H1 (cell line): Measurements from ENCODE around the gene RAD51B. TPM values are rescaled to one million over a fixed set of nuclear protein-coding genes. Genes with fewer than 3 reads are reported as not detected.

ENCODE experiments used
- CTCF ChIA-PET: fragments of 300-600 bp; sonication (Branson Sonifier 250); formaldehyde crosslinking; loops from one replicate; lab custom pipeline; 2021; ENCODE audit not compliant: partially characterized antibody; lab: Charles Lee
- POLR2A ChIA-PET: fragments of 300-600 bp; sonication (Branson Sonifier 250); formaldehyde crosslinking; loops from one replicate; lab custom pipeline; 2021; ENCODE audit warnings: inconsistent platforms; ENCODE audit not compliant: partially characterized antibody; lab: Charles Lee
- DNase-seq, 2 experiments: peaks; one replicate each; pipeline versions ENCODE4 v3.0.0 to v3.0.0-alpha.2; 2010 to 2022; ENCODE audit warnings: low spot score in 2 of 2, low read depth in 1 of 2, mixed read lengths in 1 of 2
- FAIRE-seq: peaks from 2 replicates; lab custom pipeline; 2011; peaks lifted over from hg19 to GRCh38; lab: Jason Lieb, UNC
- H2AFZ ChIP-seq: 2 replicates; pipeline ENCODE4 v1.8.1; 2012; ENCODE audit warnings: low read length, inconsistent platforms
- H2AK5ac ChIP-seq: 2 replicates; pipeline ENCODE4 v1.6.1; 2013; ENCODE audit warnings: low read depth, low read length
- H2BK120ac ChIP-seq: replicated peaks from 2 replicates; pipeline ENCODE3; 2013; ENCODE audit warnings: low read depth, low read length, inconsistent platforms
- H2BK12ac ChIP-seq: 2 replicates; pipeline ENCODE4 v1.6.1; 2013; ENCODE audit warnings: low read depth, low read length
- H2BK15ac ChIP-seq: 2 replicates; pipeline ENCODE4 v1.6.1; 2013; ENCODE audit warnings: low read length
- H2BK20ac ChIP-seq: 2 replicates; pipeline ENCODE4 v1.6.1; 2013; ENCODE audit warnings: low read length
- H2BK5ac ChIP-seq: 2 replicates; pipeline ENCODE4 v1.6.1; 2013; ENCODE audit warnings: low read depth, low read length
- H3K14ac ChIP-seq: 2 replicates; pipeline ENCODE4 v1.6.1; 2013; ENCODE audit warnings: inconsistent platforms; ENCODE audit not compliant: insufficient read length
- H3K18ac ChIP-seq: 2 replicates; pipeline ENCODE4 v1.6.1; 2013; ENCODE audit warnings: low read length; ENCODE audit errors: extremely low read depth
- H3K23ac ChIP-seq: 2 replicates; pipeline ENCODE4 v1.6.1; 2013; ENCODE audit warnings: inconsistent platforms; ENCODE audit not compliant: insufficient read length
- H3K23me2 ChIP-seq: 2 replicates; pipeline ENCODE4 v1.6.1; 2013; ENCODE audit warnings: low read depth, low read length
- H3K27ac ChIP-seq: 2 replicates; pipeline ENCODE4 v1.6.1; 2011; ENCODE audit warnings: low read depth, low read length, inconsistent platforms
- H3K27me3 ChIP-seq, 4 experiments: replicated peaks in 1 of 4; 1 replicate in 1 of 4; 2 replicates in 3 of 4; pipeline versions ENCODE4 v1.6.1 to v1.8.1; 2011 to 2013; ENCODE audit warnings: low read length in 3 of 4, mild to moderate bottlenecking in 3 of 4, inconsistent platforms in 2 of 4, mixed read lengths in 2 of 4, moderate library complexity in 1 of 4; ENCODE audit not compliant: control insufficient read depth in 3 of 4, insufficient read depth in 3 of 4; ENCODE audit errors: extremely low read depth in 1 of 4
- H3K36me3 ChIP-seq, 4 experiments: 2 replicates each; pipeline versions ENCODE4 v1.6.1 to v1.8.1; 2011 to 2013; ENCODE audit warnings: mild to moderate bottlenecking in 4 of 4, low read length in 3 of 4, moderate library complexity in 2 of 4, control low read depth in 1 of 4, inconsistent platforms in 1 of 4; ENCODE audit not compliant: insufficient read depth in 4 of 4, control insufficient read depth in 2 of 4
- H3K4ac ChIP-seq: replicated peaks from 2 replicates; pipeline ENCODE3; 2013; ENCODE audit warnings: low read length, low read depth, mixed read lengths, inconsistent platforms; ENCODE audit not compliant: insufficient read length
- H3K4me1 ChIP-seq, 4 experiments: replicated peaks in 1 of 4; 1 replicate in 1 of 4; 2 replicates in 3 of 4; pipeline versions ENCODE4 v1.6.1 to v1.8.1; 2011 to 2013; ENCODE audit warnings: low read length in 3 of 4, inconsistent platforms in 2 of 4, mixed read lengths in 1 of 4; ENCODE audit not compliant: insufficient read depth in 4 of 4, control insufficient read depth in 3 of 4
- H3K4me2 ChIP-seq, 2 experiments: 2 replicates each; pipeline versions ENCODE4 v1.6.1 to v1.8.1; 2011 to 2013; ENCODE audit warnings: low read depth in 2 of 2, low read length in 2 of 2, control low read depth in 1 of 2, inconsistent platforms in 1 of 2, mild to moderate bottlenecking in 1 of 2; ENCODE audit not compliant: insufficient read depth in 1 of 2
- H3K4me3 ChIP-seq, 4 experiments: fragments of 200-600, 300-600 bp in 1 of 4; sonication (generic), shearing (Covaris generic), sonication (Bioruptor Twin) in 1 of 4; 2 replicates each; pipeline versions ENCODE4 v1.5.1 to v1.8.1; 2011 to 2016; ENCODE audit warnings: low read length in 4 of 4, low read depth in 3 of 4, control low read depth in 2 of 4, inconsistent platforms in 2 of 4, mild to moderate bottlenecking in 2 of 4, mixed read lengths in 1 of 4, moderate library complexity in 1 of 4; ENCODE audit not compliant: insufficient read depth in 2 of 4; ENCODE audit errors: extremely low read depth in 1 of 4
- H3K56ac ChIP-seq: replicated peaks from 2 replicates; pipeline ENCODE3; 2013; ENCODE audit warnings: low read depth, mild to moderate bottlenecking, mixed read lengths, low read length, inconsistent platforms; ENCODE audit not compliant: insufficient read length
- H3K79me1 ChIP-seq: 2 replicates; pipeline ENCODE4 v1.6.1; 2013; ENCODE audit warnings: low read depth, low read length, control low read depth
- H3K79me2 ChIP-seq, 2 experiments: 2 replicates each; pipeline versions ENCODE4 v1.6.1 to v1.8.1; 2012 to 2013; ENCODE audit warnings: low read length in 2 of 2, mild to moderate bottlenecking in 2 of 2, inconsistent platforms in 1 of 2; ENCODE audit not compliant: insufficient read depth in 2 of 2, control insufficient read depth in 1 of 2
- H3K9ac ChIP-seq, 4 experiments: replicated peaks in 1 of 4; 1 replicate in 1 of 4; 2 replicates in 3 of 4; pipeline versions ENCODE4 v1.6.1 to v1.8.1; 2011 to 2013; ENCODE audit warnings: low read depth in 3 of 4, low read length in 3 of 4, control low read depth in 2 of 4, mild to moderate bottlenecking in 2 of 4, moderate library complexity in 2 of 4, inconsistent platforms in 1 of 4; ENCODE audit errors: extremely low read depth in 1 of 4
- H3K9me3 ChIP-seq, 2 experiments: 2 replicates each; pipeline versions ENCODE4 v1.6.1 to v1.8.1; 2012 to 2013; ENCODE audit warnings: mild to moderate bottlenecking in 2 of 2, moderate library complexity in 2 of 2, control low read depth in 1 of 2, inconsistent platforms in 1 of 2, low read depth in 1 of 2, low read length in 1 of 2, mixed read lengths in 1 of 2; ENCODE audit not compliant: insufficient read depth in 2 of 2
- H4K20me1 ChIP-seq, 2 experiments: replicated peaks in 1 of 2; 2 replicates each; pipeline versions ENCODE3 to v1.8.1; 2011 to 2013; ENCODE audit warnings: inconsistent platforms in 2 of 2, low read length in 2 of 2, mild to moderate bottlenecking in 1 of 2; ENCODE audit not compliant: insufficient read depth in 2 of 2, control insufficient read depth in 1 of 2
- H4K5ac ChIP-seq: 2 replicates; pipeline ENCODE4 v1.6.1; 2013; ENCODE audit warnings: low read length, low read depth, mixed read lengths, inconsistent platforms; ENCODE audit not compliant: insufficient read length
- H4K8ac ChIP-seq: 2 replicates; pipeline ENCODE4 v1.8.0; 2013; ENCODE audit warnings: mild to moderate bottlenecking, moderate library complexity, low read length, inconsistent platforms; ENCODE audit not compliant: insufficient read depth; ENCODE audit errors: extremely low read depth
- H4K91ac ChIP-seq: replicated peaks from 2 replicates; pipeline ENCODE3; 2013; ENCODE audit warnings: low read length, mixed read lengths, inconsistent platforms; ENCODE audit not compliant: insufficient read length
- CHD1 ChIP-seq: IDR thresholded peaks from 2 replicates; pipeline ENCODE4 v1.6.1; 2012; ENCODE audit warnings: low read depth, low read length, improper control_type of control experiment
- CREB1 ChIP-seq: IDR thresholded peaks from 2 replicates; pipeline ENCODE4 v1.6.1; 2012; ENCODE audit warnings: inconsistent platforms
- CTBP2 ChIP-seq: IDR thresholded peaks from 2 replicates; pipeline ENCODE4 v1.7.0; 2011; ENCODE audit warnings: borderline replicate concordance, mild to moderate bottlenecking, moderate library complexity, mixed read lengths, low read length; ENCODE audit not compliant: insufficient read depth, insufficient read length
- JUND ChIP-seq: IDR thresholded peaks from 2 replicates; pipeline ENCODE4 v1.6.1; 2011; ENCODE audit warnings: mild to moderate bottlenecking, improper control_type of control experiment, low read length
- PHF8 ChIP-seq: fragments of 200-600 bp; sonication (generic); conservative IDR thresholded peaks from 2 replicates; pipeline ENCODE4 v1.7.1; 2012; ENCODE audit warnings: low read depth, mild to moderate bottlenecking, inconsistent platforms, low read length, moderate library complexity
- POLR2AphosphoS5 ChIP-seq: IDR thresholded peaks from 2 replicates; pipeline ENCODE4 v1.6.1; 2011; ENCODE audit warnings: low read depth, low read length
- RAD21 ChIP-seq, 2 experiments: IDR thresholded peaks in 1 of 2; conservative IDR thresholded peaks in 1 of 2; 2 replicates each; pipeline ENCODE4 v1.6.1; 2011; ENCODE audit warnings: low read depth in 2 of 2, low read length in 2 of 2, improper control_type of control experiment in 1 of 2, inconsistent platforms in 1 of 2, mild to moderate bottlenecking in 1 of 2, moderate library complexity in 1 of 2
- RBBP5 ChIP-seq: IDR thresholded peaks from 2 replicates; pipeline ENCODE4 v1.7.1; 2012; ENCODE audit warnings: low read depth, mild to moderate bottlenecking, inconsistent platforms, low read length, moderate library complexity, borderline replicate concordance
- SIX5 ChIP-seq: IDR thresholded peaks from 2 replicates; pipeline ENCODE4 v1.6.1; 2011; ENCODE audit warnings: mild to moderate bottlenecking, low read depth, low read length
- TBP ChIP-seq: IDR thresholded peaks from 2 replicates; pipeline ENCODE4 v1.6.1; 2011; ENCODE audit warnings: low read depth, low read length, improper control_type of control experiment
- ZNF274 ChIP-seq: IDR thresholded peaks from 2 replicates; pipeline ENCODE4 v1.7.0; 2012; ENCODE audit warnings: low read length, borderline replicate concordance; ENCODE audit errors: extremely low read depth
- WGBS, 2 experiments: shearing (Covaris generic) in 1 of 2; methylation state at CpG; one replicate each; pipeline versions ENCODE4 v1.1.6 to v1.1.7; 2013 to 2015; ENCODE audit warnings: low lambda C conversion rate in 2 of 2, mixed read lengths in 2 of 2, inconsistent platforms in 1 of 2, low coverage in 1 of 2, missing lambda C conversion rate in 1 of 2; ENCODE audit not compliant: insufficient replicate concordance in 2 of 2, insufficient coverage in 1 of 2, insufficient read length in 1 of 2; ENCODE audit errors: extremely low coverage in 1 of 2, missing lambda C conversion rate in 1 of 2; 5-methylcytosine and 5-hydroxymethylcytosine counted together
- polyA plus RNA-seq, 7 experiments: library from polyadenylated mRNA; depleted of rRNA in 3 of 7; stranded (reverse) in 5 of 7; unstranded in 2 of 7; fragments of >200 nt in 5 of 7; fragments of 200-250 nt in 2 of 7; gene quantifications; 1 replicate in 5 of 7; 2 replicates in 1 of 7; 4 replicates in 1 of 7; pipeline versions ENCODE4 v1.2.1 to v1.2.3, GENCODE V29; 2011 to 2013; ENCODE audit warnings: missing spikeins in 2 of 7, mixed read lengths in 2 of 7
- total RNA-seq: library from RNA; stranded (reverse); fragmentation: NEBNext Ultra II Directional; extraction: Animal tissue kit (Norgen Biotek cat#: 25700); gene quantifications from 2 replicates; pipeline ENCODE4 v1.2.1, GENCODE V29; 2021
- TF ChIP-seq, protein P1 (sequence below): IDR thresholded peaks from 2 replicates; pipeline ENCODE4 v1.6.1; 2011; ENCODE audit warnings: low read depth, mild to moderate bottlenecking, low read length; ENCODE audit not compliant: insufficient read depth
- TF ChIP-seq, protein P2 (sequence below): IDR thresholded peaks from 2 replicates; pipeline ENCODE4 v1.6.1; 2012; ENCODE audit warnings: inconsistent platforms

Gene RAD51B
- total and polyA plus RNA-seq, 2 of the 8 experiments (the other 6 are each of a cell fraction or from before 2014, with no cell fraction given), result 3.9 to 14.9 TPM

DNA sequence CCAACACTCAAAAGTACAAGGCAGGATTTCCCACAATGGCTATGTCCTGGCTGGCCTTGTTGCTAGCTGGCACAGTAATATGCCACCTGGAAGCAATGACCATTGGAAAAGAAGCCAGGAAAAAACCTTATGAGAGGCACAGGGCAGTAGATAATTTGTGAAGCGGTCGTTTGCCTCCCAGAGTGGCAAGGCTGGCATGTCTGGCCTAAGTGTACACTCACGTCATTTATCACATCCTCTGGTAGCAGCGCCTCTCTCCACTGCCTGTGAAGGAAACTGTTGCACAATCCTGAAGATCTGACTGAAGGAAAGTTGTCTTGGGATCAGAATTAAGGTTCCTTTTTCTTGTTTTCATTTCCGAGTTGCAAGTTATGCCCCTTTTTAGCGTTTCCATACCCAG lies 564.8 kb downstream of the RAD51B start:
- Histone ChIP-seq H3K9me3 (no peaks in the 10 kb centered on the region), H2BK12ac (no peak overlapping the region), H3K14ac (no peak overlapping the region), H2BK120ac (no peak overlapping the region), H2AK5ac (no peak overlapping the region), H3K36me3 (no peaks in the 10 kb centered on the region; a peak in 1 of 8 replicates), H4K8ac (no peak overlapping the region), H3K23me2 (no peaks in the 10 kb centered on the region), H3K56ac (no peak overlapping the region), H3K4me3 (no peak overlapping the region), H4K91ac (no peak overlapping the region), H3K4me2 (no peak overlapping the region), H3K4ac (no peak overlapping the region), H3K79me1 (no peaks in the 10 kb centered on the region), H4K20me1 (no peaks in the 10 kb centered on the region), H3K9ac (no peak overlapping the region), H3K23ac (no peak overlapping the region), H2BK15ac (no peak overlapping the region), H2BK20ac (no peak overlapping the region), H2AFZ (no peak overlapping the region), H3K18ac (no peak overlapping the region), H3K79me2 (no peaks in the 10 kb centered on the region), H3K27me3 (no peaks in the 10 kb centered on the region), H2BK5ac (no peak overlapping the region), H3K4me1 (peaks cover 2 to 7% (median 3%) of the 10 kb centered on the region in 4 experiments; a peak in 5 of 7 replicates), H4K5ac (no peak overlapping the region), H3K27ac (no peak overlapping the region)
- CTCF ChIA-PET, result interaction anchor here (0.8 to 1.4 kb wide), 3 partner anchors 95 to 280 kb away, joined by 3 read pairs; no protein-coding TSS in a partner anchor
- no peak for FAIRE-seq
- POLR2A ChIA-PET, result interaction anchor here (1.1 to 1.5 kb wide), 2 partner anchors 10 to 408 kb away, joined by 5 read pairs; partner anchors contain the start of gene ZFP36L1
- no peak for DNase-seq
- 89% methylated on average over 6 of the region's 6 CpGs; no CpG with 5 or more reads in 1 of the 2 experiments for WGBS, 2 experiments
- no peak for TF ChIP-seq PHF8
- no peak for TF ChIP-seq RAD21 (IDR thresholded peaks at IDR 0.05 in 1 of 2, conservative IDR thresholded peaks at IDR 0.05 in 1 of 2; ENCODE audit: low read depth in 2 of 2, low read length in 2 of 2)
- no peak for TF ChIP-seq POLR2AphosphoS5
- no peak for TF ChIP-seq CREB1
- TF ChIP-seq, protein P1, sequence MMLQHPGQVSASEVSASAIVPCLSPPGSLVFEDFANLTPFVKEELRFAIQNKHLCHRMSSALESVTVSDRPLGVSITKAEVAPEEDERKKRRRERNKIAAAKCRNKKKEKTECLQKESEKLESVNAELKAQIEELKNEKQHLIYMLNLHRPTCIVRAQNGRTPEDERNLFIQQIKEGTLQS, result no peak
- no peak for TF ChIP-seq TBP
- TF ChIP-seq ZNF274, result no peak
- no peak for TF ChIP-seq CHD1
- TF ChIP-seq JUND, result no peak
- no peak for TF ChIP-seq SIX5
- no peak for TF ChIP-seq CTBP2
- TF ChIP-seq RBBP5, result no peak
- TF ChIP-seq, protein P2, sequence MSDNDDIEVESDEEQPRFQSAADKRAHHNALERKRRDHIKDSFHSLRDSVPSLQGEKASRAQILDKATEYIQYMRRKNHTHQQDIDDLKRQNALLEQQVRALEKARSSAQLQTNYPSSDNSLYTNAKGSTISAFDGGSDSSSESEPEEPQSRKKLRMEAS, result no peak
